GM10248 (cell line): ENCODE data around the gene RAB36.

Source experiments
- CTCF ChIA-PET: fragments of 300-600 bp; sonication (Branson Sonifier 250); formaldehyde crosslinking; extraction: SDS; loops from one replicate; lab custom pipeline; 2021; ENCODE audit warnings: antibody characterized with exemption; lab: Yijun Ruan, JAX
- POLR2A ChIA-PET: fragments of 350-650 bp; sonication (Branson Sonifier 250); formaldehyde crosslinking; extraction: SDS; loops from one replicate; lab custom pipeline; 2020; ENCODE audit warnings: antibody characterized with exemption; lab: Yijun Ruan, JAX
- DNase-seq: peaks from one replicate; pipeline ENCODE4 v3.0.0; 2012; ENCODE audit errors: extremely low spot score
- TF ChIP-seq, protein P1 (sequence below): IDR thresholded peaks from 2 replicates; pipeline ENCODE4 v1.5.1; 2012; ENCODE audit warnings: mild to moderate bottlenecking, low read depth; ENCODE audit errors: extremely low read depth, missing control alignments, control extremely low read depth

Gene RAB36

GRCh38 chr22:23159291-23159630, 14.0 kb downstream of the RAB36 start:
- no peak for DNase-seq
- CTCF ChIA-PET = no interaction called here
- POLR2A ChIA-PET = no interaction called here
- TF ChIP-seq, protein P1, sequence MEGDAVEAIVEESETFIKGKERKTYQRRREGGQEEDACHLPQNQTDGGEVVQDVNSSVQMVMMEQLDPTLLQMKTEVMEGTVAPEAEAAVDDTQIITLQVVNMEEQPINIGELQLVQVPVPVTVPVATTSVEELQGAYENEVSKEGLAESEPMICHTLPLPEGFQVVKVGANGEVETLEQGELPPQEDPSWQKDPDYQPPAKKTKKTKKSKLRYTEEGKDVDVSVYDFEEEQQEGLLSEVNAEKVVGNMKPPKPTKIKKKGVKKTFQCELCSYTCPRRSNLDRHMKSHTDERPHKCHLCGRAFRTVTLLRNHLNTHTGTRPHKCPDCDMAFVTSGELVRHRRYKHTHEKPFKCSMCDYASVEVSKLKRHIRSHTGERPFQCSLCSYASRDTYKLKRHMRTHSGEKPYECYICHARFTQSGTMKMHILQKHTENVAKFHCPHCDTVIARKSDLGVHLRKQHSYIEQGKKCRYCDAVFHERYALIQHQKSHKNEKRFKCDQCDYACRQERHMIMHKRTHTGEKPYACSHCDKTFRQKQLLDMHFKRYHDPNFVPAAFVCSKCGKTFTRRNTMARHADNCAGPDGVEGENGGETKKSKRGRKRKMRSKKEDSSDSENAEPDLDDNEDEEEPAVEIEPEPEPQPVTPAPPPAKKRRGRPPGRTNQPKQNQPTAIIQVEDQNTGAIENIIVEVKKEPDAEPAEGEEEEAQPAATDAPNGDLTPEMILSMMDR = no peak

DNA sequence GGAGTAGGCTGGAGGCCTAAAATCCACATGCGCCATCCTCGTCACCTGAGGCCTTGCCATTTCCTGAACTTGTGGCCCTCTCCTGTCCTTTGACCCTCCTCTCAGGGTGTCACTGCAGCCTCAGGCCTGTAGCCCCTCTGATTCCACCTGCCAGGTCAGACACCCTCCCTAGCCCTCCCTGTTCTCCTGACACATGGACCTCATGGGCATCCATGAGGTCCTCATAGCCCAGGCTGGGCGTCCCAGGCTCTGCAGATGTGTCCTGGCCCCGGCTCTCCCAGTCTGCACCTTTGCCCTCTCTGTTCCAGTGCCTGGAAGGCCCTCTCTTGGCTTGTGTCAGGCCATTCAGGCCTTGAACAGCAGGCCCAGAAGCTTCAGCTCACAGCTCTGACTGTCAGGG, 15.8 kb downstream of the RAB36 start:
- ChIA-PET POLR2A (no interaction called here), CTCF (no interaction called here)
- TF ChIP-seq, protein P1 = no peak
- no peak for DNase-seq

- ChIA-PET POLR2A (no interaction called here), CTCF (interaction anchor here (2.8 kb wide), 1 partner anchor 13 kb away, joined by 9 read pairs; no protein-coding TSS in a partner anchor)
- TF ChIP-seq, protein P1 = no peak
- DNase-seq = no peak
Measured at GRCh38 chr22:23161574-23161973, 16.3 kb downstream of the RAB36 start.

GRCh38 chr22:23163665-23164064, 18.4 kb downstream of the RAB36 start:
- no peak for DNase-seq
- CTCF ChIA-PET = interaction anchor here (0.8 to 2.8 kb wide), 4 partner anchors 11 to 23 kb away, joined by 3 to 9 read pairs (median 4); no protein-coding TSS in a partner anchor
- TF ChIP-seq, protein P1 = no peak
- POLR2A ChIA-PET = no interaction called here

DNA sequence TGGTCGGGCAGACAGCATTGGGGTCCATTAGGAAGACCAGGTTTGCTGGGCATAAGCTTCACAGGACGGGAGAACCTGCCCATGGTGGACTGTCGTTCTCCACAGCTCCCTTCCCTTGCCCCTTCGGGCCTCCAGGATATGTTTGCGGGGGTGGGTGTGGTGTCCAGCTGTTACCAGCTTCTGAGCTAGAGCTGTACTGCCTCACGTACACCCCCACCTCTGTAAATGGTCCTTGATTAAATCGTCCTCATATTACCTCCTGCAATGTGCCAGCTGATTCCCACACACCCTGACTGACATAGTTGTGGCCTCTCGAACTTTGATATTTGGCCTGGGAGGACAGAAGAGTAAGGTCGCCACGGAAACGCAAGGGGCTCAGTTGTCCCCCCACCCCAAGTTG, 18.8 kb downstream of the RAB36 start:
- no peak for DNase-seq
- ChIA-PET CTCF (interaction anchor here (0.8 to 2.8 kb wide), 5 partner anchors 8 to 24 kb away, joined by 3 to 9 read pairs (median 3); no protein-coding TSS in a partner anchor), POLR2A (no interaction called here)
- TF ChIP-seq, protein P1 = no peak

- TF ChIP-seq, protein P1 = no peak
- ChIA-PET CTCF (no interaction called here), POLR2A (no interaction called here)
- no peak for DNase-seq
Measured at GRCh38 chr22:23166042-23166831, 21.0 kb downstream of the RAB36 start.
